Dedifferentiated amniotic fluid mesenchymal stem cell (primary cell): ENCODE measurements around the gene IGSF22.

ENCODE experiments used
- DNase-seq: peaks from one replicate; pipeline ENCODE4 v3.0.0-alpha.2; 2016; ENCODE audit errors: extremely low spot score

The IGSF22 gene

GRCh38 chr11:18743900-18744514 is 18.0 kb upstream of the IGSF22 start:
- no peak for DNase-seq

- no peak for DNase-seq
Observed at GRCh38 chr11:18743365-18743764, 17.4 kb upstream of the IGSF22 start.

DNA sequence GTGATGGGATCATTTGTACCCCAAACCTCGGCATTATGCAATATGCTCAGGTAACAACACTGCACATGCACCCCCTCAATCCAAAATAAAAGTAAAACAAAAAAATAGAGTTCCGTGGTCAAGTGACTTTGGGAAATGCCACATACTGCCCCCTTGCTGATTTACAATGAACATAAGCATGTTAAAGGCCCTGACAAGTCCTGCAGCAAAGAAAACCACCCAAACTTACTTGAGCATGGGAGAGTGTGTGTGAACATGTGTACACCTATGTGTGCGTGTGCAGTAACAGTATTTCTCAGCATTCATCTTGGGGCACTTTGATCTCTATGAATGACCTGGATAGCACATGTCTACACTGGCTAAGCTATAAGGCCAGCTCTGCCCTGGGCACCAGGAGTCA is 15.8 kb upstream of the IGSF22 start:
- DNase-seq: no peak

GRCh38 chr11:18739685-18740084 is 13.7 kb upstream of the IGSF22 start:
- DNase-seq: no peak

GRCh38 chr11:18737642-18738041 is 11.7 kb upstream of the IGSF22 start:
- no peak for DNase-seq

DNA sequence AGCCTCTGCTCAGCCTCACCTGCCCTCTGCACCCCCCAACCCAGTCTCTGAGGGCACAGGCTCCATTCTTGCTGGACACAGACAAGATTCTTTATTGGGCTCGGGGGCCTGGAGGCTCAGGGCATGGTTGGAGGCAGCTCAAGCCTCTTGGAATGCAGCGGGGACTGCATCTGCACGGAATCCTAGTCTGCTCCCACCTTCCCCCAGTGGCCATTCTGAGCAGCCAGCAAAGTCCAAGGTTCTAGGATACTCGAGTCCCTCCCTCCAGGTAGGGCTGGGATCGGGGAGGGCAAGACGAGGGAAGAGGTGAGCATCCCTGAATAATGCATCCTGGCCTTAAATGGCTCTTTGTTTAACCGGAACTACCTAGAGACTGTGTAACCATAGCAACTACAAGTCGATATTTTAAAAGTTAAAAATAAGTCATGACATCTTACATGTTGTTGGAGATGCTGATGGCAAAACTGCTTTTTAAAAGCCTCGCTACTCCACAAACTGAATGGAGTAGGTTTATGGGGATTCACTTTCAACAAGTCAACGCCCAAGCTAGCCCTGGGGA is 10.7 kb upstream of the IGSF22 start:
- DNase-seq: no peak

DNA sequence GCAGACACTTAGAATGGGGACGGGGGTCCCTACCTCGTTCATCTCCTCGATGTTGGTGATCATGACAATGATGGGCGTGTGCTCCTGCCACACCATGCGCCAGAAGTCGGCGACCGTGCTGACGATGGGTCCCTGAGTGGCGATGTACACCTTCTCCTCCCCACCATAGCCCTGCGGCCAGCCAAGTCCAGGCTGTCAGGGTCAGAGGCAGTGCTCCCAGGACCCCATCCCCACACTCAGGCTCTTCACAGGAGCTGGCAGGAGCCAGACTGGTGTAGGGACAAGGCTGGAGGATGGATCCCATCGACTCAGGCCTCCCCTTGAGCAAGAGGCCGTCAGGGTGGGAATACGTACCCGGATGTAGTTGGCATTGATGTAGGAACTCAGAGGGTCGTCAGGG is 7.2 kb upstream of the IGSF22 start:
- no peak for DNase-seq

- peak; percentile 31 for DNase-seq
Observed at GRCh38 chr11:18731949-18732821, 6.2 kb upstream of the IGSF22 start.

- DNase-seq: no peak
Observed at GRCh38 chr11:18731441-18731840, 5.5 kb upstream of the IGSF22 start.

- no peak for DNase-seq
Observed at GRCh38 chr11:18730020-18730419, 4.0 kb upstream of the IGSF22 start.

DNA sequence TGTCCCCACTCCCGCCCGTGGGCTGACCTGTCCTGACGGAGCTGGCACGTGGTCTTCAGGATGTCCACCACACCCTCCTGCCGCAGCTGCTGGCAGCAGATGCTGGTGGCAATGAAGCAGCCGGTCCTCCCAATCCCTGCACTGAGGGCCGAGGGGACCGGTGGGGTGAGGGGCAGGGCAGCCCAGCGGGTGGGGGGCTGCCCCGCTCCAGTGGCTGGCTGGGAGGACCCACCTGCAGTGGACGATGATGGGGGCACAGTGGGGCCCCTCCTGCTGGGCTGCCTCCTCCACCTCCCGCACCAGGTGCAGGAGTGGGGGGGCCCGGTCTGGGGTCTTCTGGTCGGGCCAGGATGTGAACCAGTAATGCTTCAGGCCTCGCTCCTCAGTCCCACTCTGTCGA is 3.4 kb upstream of the IGSF22 start:
- no peak for DNase-seq

DNA sequence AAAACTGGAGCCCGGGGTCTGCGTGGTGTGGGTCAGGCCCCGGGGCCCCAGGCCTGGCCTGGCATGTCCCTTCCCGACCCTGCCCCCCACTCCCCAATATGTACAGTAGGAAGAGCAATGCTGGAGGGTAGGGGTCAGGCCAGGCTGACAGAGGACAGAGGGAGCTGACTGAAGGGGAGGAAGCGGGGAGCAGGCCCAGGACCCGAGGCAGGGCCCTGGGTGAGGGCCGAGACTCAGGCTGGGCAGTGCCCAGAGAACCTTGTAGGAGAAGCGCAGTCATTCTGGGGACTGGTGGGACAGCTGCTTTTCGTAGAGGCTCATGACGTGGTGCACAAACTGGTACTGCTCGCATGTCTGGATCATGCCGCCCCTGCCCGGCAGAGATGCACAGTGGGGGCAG is 2.7 kb upstream of the IGSF22 start:
- no peak for DNase-seq

GRCh38 chr11:18727479-18728236 is 1.7 kb upstream of the IGSF22 start:
- no peak for DNase-seq

DNA sequence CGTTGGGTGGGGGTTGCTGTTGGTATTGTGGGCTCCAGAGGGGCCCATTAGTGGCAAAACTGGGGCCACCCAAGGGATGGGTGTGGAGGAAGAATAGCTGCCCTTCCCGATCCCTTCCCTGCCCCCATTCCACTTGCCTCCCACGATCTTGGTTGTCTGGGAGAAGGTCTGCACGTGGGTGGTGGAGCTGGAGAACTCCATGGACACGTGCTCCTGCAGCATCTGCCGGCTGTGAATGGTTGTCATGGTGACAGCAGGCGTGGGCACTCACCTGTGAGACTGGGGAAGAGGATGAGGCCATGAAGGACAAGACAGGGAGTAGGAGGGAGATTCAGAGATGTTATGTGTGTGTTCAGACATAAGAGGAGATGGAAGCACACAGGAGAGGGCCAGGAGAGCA is 2.0 kb downstream of the IGSF22 start:
- no peak for DNase-seq

DNA sequence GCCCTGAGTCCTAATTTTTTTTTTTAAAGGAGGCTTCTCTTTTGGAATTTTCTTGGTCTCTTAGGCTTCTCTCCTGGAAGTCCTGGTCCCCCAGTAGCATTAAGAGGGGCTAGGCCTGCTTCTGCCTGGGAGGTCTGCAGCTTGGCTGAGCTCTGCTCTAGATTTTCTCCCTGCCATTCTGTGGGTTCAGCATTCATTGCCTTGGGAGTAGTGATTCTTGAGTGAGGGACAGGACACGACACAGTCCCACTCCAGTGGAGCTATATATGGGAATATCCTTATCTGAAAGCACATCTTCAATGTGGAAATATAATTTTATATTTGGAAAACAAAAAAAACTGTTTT is 3.7 kb downstream of the IGSF22 start:
- no peak for DNase-seq

- DNase-seq: no peak
Observed at GRCh38 chr11:18721561-18722292, 4.3 kb downstream of the IGSF22 start.

- DNase-seq: peak; percentile 51
Observed at GRCh38 chr11:18720808-18721560, 5.0 kb downstream of the IGSF22 start.

DNA sequence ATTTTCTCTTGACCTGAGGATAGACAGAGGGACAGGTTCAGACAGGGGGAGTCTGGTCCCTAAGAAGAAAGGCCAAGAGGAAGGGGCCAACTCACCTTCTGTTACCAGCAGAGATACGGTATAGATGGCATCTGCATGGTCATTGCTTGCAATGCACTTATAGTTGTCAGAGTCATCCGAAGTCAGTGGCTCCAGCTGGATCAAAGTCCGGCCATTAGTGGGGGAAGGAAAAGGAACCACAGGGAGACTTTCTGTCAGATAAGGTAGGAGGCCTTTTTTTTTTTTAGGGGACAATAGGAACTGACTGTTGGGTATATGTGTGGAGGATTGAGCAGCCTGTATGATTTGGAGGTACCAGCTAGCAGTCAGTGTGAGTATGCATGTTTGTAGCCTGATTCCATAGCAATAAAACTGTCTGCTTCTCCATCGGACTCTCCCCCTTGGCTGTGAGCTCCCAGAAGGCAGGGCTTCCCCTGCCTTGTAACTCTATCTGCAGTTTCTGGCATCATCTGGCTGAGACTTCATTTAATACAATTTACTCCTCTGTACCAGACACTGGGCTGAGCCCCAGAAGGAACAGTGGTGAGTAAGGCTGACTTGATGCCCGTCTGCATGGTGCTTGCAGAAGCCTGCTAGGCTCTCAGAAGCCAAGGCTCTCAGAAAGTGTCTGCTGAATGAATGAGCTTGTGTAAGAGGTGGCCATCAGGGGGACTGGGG is 5.7 kb downstream of the IGSF22 start:
- DNase-seq: peak; percentile 39

DNA sequence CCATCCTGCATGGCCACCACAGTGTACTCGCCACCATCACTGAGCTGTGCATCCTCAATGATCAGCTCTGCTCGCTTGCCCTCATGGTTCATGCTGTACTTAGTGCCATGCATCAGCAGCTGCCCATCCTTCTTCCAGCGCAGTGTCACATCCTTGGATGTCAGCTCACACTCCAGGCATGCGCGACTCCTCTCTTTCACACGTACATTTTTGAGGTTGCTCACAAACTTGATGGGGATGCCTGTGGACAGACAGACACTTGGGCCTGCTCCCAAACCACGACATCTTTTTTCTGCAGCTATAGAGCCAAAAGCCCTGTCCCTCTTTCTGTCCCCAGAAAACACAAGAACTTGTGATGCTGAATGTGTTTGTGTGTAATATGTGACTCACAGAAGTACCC is 10.5 kb downstream of the IGSF22 start:
- DNase-seq: no peak

DNA sequence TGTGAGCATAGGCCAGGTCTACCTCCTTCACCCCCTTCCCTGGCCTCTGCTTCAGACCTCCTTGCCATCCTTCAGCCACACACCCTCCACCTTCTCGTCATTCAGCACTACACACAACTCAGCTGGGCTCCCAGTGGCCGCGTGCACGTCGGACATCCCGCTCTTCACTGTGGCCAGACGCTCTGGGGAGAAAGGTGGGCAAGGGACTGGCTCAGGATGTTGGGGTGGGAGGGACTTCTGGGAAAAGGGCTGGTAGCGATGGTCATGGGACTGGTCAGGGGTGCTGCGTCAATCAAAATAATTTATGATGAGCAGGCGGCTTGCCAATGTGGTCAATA is 11.6 kb downstream of the IGSF22 start:
- no peak for DNase-seq
